MG63 (cell line): ENCODE measurements around the gene VAMP2. TPM values are rescaled to one million over a fixed set of nuclear protein-coding genes. Genes with fewer than 3 reads are reported as not detected.

ENCODE experiments used
- DNase-seq: peaks from one replicate; pipeline ENCODE4 v3.0.0-alpha.2; 2020
- H3K27me3 ChIP-seq: fragments of 250-450 bp; sonication (Bioruptor Pico); 2 replicates; pipeline ENCODE4 v1.5.1; 2020; ENCODE audit warnings: mild to moderate bottlenecking, moderate library complexity
- H3K36me3 ChIP-seq: fragments of 250-450 bp; sonication (Bioruptor Pico); 2 replicates; pipeline ENCODE4 v1.5.1; 2020; ENCODE audit warnings: mild to moderate bottlenecking, moderate library complexity
- H3K4me3 ChIP-seq: fragments of 250-450 bp; sonication (Bioruptor Pico); 2 replicates; pipeline ENCODE4 v1.5.1; 2020; ENCODE audit warnings: mild to moderate bottlenecking, moderate library complexity
- H3K9me3 ChIP-seq: fragments of 250-450 bp; sonication (Bioruptor Pico); 2 replicates; pipeline ENCODE4 v1.5.1; 2020; ENCODE audit warnings: mild to moderate bottlenecking, moderate library complexity
- total RNA-seq: library from RNA; depleted of rRNA; stranded (reverse); fragments of >200 nt; shearing (Covaris generic); gene quantifications from 2 replicates; pipeline ENCODE4 v1.2.3, GENCODE V29; 2014; ENCODE audit warnings: low replicate concordance

Gene VAMP2
- total RNA-seq, 1 experiment from 2014 or later, result 3.2 TPM

DNA sequence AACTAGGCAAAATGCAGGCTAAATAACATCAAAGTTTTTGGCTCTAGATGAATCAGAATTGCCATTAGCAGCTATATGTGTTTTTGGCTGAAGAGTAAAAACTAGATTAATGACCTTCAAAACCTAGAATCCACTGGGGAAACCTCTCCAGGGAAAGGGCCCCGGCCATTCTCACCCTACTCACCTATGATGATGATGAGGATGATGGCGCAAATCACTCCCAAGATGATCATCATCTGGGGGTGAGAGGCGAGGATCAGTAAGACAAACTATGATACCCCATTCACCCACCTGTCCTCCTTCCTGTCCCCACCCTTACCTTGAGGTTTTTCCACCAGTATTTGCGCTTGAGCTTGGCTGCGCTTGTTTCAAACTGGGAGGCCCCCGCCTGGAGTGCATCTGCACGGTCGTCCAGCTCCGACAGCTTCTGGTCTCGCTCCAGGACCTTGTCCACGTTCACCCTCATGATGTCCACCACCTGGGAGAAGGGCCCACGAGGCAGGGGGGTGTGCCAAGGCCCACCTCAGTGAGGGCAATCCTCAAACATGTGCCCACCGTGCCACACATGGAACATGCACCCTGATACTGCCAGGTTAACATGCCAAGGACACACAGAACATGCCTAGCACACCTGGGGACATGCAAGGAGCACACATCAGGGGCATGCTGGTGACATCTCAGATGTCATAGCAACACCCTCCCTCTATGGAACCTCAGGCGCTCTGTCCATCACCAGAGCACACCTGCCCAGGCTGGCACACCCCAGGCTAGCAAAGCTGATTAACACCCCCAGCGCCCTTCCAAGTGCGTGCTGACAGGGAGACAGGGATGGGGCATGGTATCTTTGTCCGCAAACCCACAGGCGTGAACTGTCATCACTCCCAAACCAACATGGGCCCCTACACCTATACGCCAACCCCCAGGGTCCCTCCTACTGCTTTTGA lies 1.2 kb downstream of the VAMP2 start:
- Histone ChIP-seq H3K27me3 (no peaks in the 10 kb centered on the region), H3K4me3 (peak overlapping the region; percentile 95), H3K36me3 (peaks cover 30% of the 10 kb centered on the region), H3K9me3 (no peaks in the 10 kb centered on the region)
- DNase-seq, result no peak

DNA sequence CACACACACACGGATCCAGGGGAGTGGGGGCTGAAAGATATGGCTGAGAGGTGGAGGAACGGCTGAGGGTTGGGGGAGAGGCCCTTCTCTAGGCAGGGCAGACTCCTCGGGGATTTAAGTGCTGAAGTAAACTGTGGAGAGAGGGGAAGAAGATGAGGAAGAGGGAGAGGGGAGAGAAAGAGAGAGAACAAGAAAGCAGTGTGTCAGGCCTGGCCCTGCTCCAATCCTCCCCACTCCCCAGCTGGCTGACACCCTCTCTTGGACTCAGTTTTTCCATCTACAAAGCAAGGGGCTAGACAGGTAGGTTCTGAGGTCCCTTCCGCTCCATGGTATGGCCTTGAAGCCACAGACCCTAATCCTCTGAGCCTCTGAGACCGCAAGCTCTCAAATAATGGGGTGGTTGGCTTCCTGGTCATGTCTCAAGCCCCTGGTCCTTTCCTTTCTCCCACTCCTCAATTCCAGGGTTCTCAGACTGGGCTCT lies 2.0 kb downstream of the VAMP2 start:
- no peaks in the 10 kb centered on the region for H3K27me3 ChIP-seq
- peaks cover 30% of the 10 kb centered on the region for H3K36me3 ChIP-seq
- no peaks in the 10 kb centered on the region for H3K9me3 ChIP-seq
- H3K4me3 ChIP-seq, result no peak overlapping the region
- no peak for DNase-seq

DNA sequence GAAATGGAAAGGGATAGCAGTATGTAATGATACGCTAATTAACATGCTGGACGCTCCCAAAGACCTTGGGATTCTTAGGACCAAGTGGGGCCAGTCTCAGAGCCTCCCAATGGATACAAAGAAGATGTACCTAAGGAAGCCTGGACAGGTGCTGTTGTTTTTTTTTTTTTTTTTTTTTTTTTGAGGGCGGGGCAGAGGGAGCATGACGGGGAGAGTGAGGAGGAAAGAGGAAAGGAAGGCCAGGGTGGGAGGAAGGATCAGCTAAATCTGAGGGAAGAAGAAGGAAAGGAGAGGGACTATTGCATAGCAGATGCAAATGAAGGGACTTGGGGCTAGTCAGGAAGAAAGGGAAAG lies 2.5 kb downstream of the VAMP2 start:
- Histone ChIP-seq H3K36me3 (peaks cover 30% of the 10 kb centered on the region), H3K4me3 (no peak overlapping the region), H3K9me3 (no peaks in the 10 kb centered on the region), H3K27me3 (no peaks in the 10 kb centered on the region)
- no peak for DNase-seq

DNA sequence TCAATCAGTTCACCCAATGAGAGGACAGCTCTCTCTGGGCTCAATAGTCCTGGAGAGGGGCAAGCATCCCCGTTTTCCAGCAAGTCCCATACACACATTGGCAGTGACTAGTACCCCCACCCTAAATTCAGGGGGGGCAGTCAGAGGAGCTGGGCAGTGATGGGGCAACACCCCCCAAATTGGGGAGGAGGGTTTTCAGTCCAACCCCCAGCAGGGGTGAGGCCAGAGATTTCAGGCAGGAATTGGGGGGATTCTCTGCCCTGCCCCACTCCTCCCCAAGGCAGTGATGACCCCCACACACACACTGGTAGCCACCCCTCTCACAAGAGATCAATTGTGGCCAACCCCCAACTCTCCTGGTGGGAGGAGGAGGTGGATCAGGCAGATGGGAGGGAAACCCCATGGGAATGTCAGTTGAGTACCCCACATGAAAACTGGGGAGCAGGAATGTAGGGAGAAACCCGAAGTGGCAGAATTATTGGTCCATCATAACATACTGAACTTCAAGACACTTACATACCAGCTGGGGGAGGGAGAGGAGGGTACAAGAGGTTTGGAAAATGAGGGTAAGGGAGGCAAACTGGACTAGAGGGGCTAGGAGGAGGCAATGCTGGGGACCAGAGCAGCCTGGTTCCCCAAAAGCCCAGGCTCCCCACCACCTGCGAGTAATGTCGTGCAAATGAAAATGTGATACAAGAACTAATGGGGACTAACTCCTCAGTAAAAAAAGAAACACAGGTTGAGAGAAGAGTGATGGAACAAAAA lies 3.1 kb downstream of the VAMP2 start:
- H3K9me3 ChIP-seq, result no peaks in the 10 kb centered on the region
- H3K36me3 ChIP-seq, result peaks cover 30% of the 10 kb centered on the region
- no peaks in the 10 kb centered on the region for H3K27me3 ChIP-seq
- no peak overlapping the region for H3K4me3 ChIP-seq
- no peak for DNase-seq

DNA sequence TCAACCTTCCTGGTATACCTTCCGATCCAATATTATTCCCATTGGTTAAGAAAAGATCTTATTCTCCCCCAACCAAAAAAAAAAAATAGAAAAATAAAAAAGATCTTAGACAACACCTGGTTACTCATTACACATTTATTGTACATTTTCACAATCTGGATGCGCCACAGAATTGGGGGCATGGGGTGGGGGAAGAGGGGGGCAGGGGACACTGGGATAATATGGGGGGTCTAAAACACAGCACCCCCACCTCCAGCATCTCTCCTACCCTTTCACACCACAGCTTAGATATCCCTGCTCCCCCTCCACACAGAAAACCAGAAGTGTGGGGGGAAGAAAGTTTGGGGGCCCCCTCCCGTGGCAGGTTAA lies 3.7 kb downstream of the VAMP2 start:
- H3K4me3 ChIP-seq, result no peak overlapping the region
- DNase-seq, result no peak
- peaks cover 30% of the 10 kb centered on the region for H3K36me3 ChIP-seq
- no peaks in the 10 kb centered on the region for H3K27me3 ChIP-seq
- H3K9me3 ChIP-seq, result no peaks in the 10 kb centered on the region

DNA sequence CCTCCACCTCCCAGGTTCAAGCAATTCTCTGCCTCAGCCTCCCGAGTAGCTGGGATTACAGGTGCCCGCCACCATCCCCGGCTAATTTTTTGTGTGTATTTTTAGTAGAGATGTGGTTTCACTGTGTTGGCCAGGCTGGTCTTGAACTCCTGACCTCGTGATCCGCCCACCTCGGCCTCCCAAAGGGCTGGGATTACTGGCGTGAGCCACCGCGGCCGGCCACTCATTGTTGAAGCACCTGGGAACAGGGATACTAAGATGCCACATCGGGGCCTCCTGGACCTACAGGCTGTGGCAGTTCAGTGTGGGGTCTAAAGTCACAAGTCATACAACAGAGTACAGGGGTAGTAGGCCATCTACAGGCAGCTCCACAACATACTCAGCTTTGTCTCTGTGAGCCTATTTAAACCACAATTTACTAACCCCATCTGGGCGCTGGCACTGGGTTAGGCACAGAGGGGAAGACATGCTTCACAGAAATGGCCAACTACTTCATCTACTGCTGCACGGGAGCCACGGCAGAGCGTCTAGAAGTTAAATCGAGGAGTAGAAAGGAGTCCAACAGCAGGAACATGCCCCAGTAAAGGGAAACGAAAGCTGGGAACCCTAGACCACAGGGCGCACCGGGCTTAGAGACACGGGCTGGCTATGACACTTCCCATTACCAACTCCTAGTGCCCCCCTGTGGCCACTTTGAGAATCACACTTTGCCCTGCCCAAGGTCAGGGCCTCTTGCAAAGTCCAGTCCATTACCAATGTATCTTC lies 4.3 kb downstream of the VAMP2 start:
- Histone ChIP-seq H3K36me3 (peaks cover 30% of the 10 kb centered on the region), H3K4me3 (no peak overlapping the region; the same call in 1 of the 2 replicates)
- peak; percentile 88 for DNase-seq

DNA sequence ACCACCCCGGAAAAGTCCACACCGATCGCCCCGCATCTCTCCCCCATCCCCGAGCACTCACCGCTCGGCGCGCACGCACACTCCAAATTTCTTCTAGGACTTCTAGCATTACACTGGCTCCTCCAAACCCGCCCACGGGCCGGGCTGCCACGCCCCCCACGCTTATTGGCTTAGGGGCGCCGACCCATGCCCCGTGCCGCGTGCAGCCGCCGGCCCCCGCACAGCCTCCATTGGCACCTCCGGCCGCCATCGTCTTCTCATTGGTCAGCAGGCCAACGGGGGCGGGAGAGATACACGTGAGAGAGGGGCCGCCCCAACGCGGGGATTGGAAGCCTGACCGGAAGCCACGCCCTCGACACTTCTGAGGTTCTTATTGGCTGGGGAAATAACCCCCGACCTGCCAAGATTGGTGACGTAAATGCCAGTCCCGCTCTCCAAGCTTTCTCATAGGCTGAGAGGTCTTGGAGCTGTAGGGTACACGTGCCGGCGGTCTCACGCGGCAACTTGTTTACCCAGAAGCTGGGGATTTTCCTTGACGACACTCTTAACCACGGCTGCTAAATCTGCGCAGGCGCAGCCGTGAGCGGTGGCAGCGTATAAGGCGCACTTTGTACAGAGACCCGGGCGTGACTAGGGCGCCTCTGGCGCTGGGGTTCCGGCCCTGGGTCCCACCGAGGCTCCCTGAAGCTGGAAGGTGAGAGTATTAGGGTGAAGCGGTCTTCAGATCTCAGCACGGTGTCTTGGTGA lies 6.3 kb downstream of the VAMP2 start:
- peak; percentile 100 for DNase-seq
- H3K4me3 ChIP-seq, result peak overlapping the region; percentile 60
- H3K27me3 ChIP-seq, result no peaks in the 10 kb centered on the region
- H3K36me3 ChIP-seq, result peaks cover 22% of the 10 kb centered on the region
- H3K9me3 ChIP-seq, result no peaks in the 10 kb centered on the region

More for the DNA sequence above, 4.3 kb downstream of the VAMP2 start:
- Histone ChIP-seq H3K9me3 (no peaks in the 10 kb centered on the region), H3K27me3 (no peaks in the 10 kb centered on the region)

DNA sequence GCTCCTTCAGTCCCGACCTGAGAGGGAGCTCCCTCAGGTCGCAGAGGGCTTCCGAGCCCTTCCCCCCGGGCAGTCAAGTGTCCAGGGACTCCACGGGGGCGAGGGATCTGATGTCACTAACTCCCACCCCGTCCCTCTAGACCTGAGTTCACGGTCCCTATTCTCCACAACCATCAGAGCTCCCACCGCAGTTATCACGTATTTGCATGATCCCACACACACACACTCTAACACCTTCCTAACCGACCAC lies 6.8 kb downstream of the VAMP2 start:
- no peak for DNase-seq
- Histone ChIP-seq H3K4me3 (peak overlapping the region; percentile 56), H3K27me3 (no peaks in the 10 kb centered on the region), H3K36me3 (peaks cover 17% of the 10 kb centered on the region), H3K9me3 (no peaks in the 10 kb centered on the region)

DNA sequence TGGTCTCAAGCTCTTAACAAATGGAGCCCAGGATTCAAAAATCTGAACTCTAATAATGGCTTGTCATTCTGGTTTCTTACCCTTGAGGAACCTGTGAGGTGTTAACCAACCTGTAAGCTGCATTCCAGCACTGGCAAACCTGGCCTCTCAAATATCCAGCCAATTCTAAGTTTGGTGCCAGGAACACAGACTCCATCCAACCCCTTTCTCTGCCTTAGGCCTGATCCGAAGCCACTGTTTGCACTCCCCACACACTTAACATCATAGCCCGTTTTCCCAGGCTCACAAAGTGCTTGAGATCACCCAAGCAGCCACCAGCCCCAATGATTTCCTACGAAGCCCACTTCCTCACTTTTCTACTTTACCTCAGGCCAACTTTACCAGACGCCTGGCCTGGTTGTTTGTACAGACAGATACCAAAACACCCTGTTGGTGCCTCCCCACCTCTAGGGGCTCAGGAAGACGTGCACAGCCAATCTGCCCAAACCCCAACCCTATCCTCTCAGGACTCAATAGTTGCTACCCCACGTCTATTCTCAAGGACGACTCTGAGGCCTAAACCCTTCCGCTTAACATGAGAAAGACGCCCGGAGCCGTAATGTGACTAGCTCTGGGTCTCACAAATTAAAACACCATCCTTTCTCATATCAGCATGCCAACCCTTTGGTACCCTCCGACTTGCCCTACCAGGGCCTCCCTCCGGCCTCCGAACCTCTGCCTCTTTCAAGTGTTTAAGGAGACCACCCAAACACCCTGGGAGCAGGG lies 7.3 kb downstream of the VAMP2 start:
- no peaks in the 10 kb centered on the region for H3K9me3 ChIP-seq
- H3K4me3 ChIP-seq, result peak overlapping the region; percentile 56
- no peaks in the 10 kb centered on the region for H3K27me3 ChIP-seq
- peaks cover 16% of the 10 kb centered on the region for H3K36me3 ChIP-seq
- DNase-seq, result no peak

DNA sequence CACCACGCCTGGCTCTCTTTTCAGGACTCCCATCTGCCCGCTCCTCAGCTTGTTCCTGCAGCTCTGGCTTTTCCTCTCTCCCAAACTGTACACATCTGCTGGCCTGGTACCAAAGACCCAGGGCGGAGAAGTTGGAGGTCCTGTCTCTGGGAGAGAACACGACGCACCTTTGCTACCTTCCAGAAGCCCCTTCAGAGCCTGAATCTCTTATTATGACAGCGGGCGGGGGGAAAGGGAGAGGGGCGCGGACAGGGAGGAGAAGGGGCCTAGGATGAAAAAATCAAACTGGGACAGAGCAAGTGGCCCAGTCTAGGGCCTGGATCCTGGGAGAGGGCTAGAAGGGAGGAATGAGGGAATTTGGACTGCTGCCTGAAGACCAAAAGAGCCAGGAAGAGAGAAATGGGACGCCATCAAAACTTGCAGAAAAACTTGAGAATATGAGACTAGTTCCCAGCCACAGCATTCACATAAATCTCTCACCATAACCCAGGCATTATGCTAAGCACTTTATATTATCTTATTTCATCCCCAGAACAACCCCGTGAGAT lies 8.1 kb downstream of the VAMP2 start:
- no peak for DNase-seq
- Histone ChIP-seq H3K27me3 (no peaks in the 10 kb centered on the region), H3K36me3 (peaks cover 13% of the 10 kb centered on the region), H3K9me3 (no peaks in the 10 kb centered on the region), H3K4me3 (no peak overlapping the region)

DNA sequence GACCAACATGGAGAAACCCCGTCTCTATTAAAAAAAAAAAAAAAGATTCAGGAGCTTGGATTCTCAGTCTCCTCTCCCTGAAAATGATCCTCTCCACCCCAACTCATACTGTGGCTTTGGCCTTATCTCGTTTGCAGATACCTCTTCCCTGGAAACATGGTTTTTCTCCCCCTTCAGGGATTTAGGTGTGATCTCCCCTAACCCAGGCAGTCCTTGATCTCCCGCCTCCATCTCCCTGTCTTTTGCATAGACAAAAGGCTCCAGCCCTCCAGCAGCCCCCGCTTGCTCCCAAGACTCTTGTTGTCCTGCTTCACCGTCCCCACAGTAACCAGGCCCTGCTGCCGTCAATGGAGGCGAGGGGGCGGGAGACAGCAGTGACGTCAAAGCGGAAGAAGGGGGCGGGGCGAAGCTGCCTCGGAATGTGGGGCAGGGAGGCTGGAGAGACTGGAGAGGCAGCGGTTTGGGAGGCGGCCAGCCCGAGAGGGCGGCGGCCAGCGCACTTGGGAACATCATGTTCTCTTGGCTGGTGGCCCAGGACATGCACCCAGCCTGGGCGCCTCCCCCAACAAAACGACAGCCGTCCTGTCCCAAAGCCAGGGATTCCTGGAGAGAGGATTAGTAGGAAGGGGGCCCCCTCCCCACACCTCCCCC lies 8.7 kb downstream of the VAMP2 start:
- no peaks in the 10 kb centered on the region for H3K9me3 ChIP-seq
- no peaks in the 10 kb centered on the region for H3K27me3 ChIP-seq
- peak overlapping the region; percentile 4; the same call in 1 of the 2 replicates for H3K4me3 ChIP-seq
- peaks cover 12% of the 10 kb centered on the region for H3K36me3 ChIP-seq
- peak; percentile 99 for DNase-seq

DNA sequence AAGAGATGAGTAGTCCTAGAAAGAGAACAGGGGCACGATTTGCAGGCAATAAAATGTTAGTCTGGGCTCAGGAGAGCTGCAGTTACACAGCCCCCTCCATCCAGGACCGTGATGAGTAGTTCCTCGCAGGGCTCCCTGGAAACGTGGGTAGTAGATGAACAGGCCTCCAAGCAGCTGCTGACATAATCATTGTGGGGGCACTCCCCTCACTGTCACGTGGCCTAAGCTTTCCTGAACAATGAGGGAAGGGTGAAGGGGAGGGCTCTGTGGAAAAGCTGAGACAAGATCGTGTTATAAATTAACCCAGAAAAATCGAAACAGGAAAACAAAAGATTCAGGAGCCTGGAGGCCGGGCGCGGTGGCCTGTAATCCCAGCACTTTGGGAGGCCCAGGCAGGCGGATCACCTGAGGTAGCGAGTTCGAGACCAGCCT lies 9.2 kb downstream of the VAMP2 start:
- Histone ChIP-seq H3K27me3 (no peaks in the 10 kb centered on the region), H3K9me3 (no peaks in the 10 kb centered on the region), H3K4me3 (peak overlapping the region; percentile 4; the same call in 1 of the 2 replicates), H3K36me3 (peaks cover 10% of the 10 kb centered on the region)
- DNase-seq, result peak; percentile 93

DNA sequence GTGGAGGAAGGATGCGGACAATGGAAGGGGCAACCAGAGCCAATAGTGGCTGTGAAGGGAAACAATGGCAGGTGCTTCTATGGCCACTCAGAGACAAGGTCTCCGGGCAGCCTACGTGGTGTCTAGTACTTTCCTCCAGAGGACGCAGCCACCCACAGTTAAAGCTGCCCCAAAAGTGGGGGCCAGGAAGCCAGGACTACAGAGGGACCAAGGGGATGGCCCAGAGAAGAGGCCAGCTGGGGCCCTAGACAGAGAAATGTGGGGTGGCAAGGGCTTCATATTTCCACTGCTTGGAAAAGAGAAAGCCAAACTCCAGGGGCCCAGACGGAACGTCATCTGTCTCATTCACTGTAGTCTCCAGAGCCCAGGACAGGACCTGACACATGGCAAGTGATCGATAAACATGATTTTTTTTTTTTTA lies 9.7 kb downstream of the VAMP2 start:
- no peaks in the 10 kb centered on the region for H3K27me3 ChIP-seq
- no peaks in the 10 kb centered on the region for H3K9me3 ChIP-seq
- peaks cover 6% of the 10 kb centered on the region for H3K36me3 ChIP-seq
- no peak for DNase-seq
- H3K4me3 ChIP-seq, result no peak overlapping the region

DNA sequence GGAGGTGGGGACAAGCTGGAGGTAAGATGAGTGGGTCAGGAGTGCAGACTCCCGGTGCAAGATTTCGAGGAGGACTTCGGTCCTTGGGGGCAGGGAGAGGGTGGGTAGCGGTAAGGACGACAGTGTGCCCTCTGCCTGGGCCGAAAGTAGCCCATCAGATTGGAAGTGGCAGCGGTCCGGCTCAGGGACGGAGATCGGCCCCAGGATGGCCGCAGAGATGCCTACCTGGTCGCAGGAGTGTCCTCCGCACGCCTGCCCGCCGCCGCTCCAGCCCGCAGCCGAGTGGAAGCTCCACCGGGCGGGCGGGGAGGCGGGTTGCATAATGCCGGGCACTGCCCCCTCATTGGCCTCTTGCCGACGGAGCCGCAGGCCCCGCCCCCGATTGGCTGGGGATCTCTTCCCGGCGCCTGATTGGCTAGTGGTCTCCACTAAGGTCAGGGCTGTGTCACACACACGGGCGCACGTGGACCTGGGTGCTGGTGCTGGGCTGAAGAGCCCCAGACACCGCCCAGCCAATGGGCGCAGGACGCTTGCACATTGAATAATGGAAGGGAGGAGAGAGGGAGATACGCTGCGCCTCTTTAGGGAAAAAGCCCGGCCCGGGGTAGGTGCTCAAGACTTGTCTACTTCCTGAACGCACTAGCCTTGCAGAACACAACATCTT lies 10.5 kb downstream of the VAMP2 start, which contains the start of gene PER1:
TSS of gene PER1 (minus strand) at position 293 of the 664 bp plus-strand sequence. CDS start 1,698 bp downstream, outside the sequence.
- Histone ChIP-seq H3K4me3 (peak within 1 kb of the TSS; percentile 47), H3K27me3 (no peaks in the 10 kb centered on the region), H3K36me3 (peaks cover 8% of the 10 kb centered on the region), H3K9me3 (no peaks in the 10 kb centered on the region)
- peak; percentile 86 for DNase-seq
